GM20431 (cell line): ENCODE measurements around the gene C1QTNF6.
"Not testable (repeated sequence)": the region's sequence is repeated elsewhere in the genome, so short reads cannot be mapped to it uniquely, and the experiment has no call there.

Experiments used
- in situ Hi-C: fragments of 300-500 bp; cut with MseI, MboI; formaldehyde crosslinking; loops from one replicate; pipeline ENCODE4 v1.15.0; 2020; ENCODE audit warnings: low sequenced_read_pairs; ENCODE audit not compliant: unreplicated experiment

Gene C1QTNF6

DNA sequence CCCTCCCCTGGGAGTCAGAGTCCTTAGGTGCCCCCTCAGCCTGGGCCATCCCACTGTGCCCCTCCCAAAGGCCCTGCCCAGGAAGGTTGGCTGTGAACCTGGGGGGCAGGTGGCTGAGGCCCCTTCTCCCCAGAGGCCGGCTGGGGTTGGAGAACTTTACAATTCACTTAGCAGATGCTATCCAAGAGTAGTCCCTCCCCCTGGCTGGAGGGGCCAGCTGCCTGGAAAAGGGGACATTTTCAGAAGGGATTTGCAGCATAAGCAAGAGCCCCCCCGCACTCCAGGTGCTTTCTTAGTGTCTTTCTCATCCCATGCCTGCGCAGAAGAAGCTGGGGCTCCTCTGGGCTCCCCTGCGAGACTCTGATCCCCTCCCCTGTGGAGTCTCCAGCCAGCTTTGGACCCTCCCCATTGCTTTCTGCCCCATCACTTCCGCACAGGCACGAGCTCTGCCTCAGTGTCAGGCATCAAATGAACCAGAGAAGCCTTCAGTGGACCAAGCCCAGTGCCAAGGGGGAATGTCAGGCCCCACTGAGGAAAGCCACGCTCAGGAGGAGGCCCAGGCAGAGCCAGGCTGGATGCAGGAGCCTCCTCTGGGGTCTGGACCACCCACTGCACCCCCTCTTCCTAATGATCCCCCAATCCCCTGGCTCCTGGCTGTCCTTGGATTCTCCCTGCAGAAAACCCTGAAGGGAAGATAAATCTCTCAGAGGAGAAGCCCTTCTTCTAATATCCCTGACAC lies 20.5 kb upstream of the C1QTNF6 start:
- in situ Hi-C loops = no loop called here

DNA sequence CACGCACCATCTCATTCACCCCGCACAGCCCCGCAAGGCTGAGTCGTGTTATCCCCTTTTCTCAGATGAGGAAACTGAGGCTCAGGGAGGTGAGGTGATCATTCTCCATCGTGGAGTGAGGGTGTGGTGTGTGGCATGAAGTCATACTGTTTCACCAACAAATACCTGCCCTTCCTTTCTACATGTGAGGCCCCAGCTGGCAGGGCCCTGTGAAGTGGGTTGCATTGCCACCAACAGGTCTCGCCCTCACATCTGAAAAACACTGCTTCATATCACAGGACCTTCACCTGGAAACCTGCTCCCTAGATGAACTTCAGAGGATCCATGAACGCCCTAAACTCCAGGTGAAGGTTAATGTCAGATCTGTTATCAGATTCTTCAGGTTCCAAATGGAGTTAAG lies 19.9 kb upstream of the C1QTNF6 start:
- in situ Hi-C loops = no loop called here

DNA sequence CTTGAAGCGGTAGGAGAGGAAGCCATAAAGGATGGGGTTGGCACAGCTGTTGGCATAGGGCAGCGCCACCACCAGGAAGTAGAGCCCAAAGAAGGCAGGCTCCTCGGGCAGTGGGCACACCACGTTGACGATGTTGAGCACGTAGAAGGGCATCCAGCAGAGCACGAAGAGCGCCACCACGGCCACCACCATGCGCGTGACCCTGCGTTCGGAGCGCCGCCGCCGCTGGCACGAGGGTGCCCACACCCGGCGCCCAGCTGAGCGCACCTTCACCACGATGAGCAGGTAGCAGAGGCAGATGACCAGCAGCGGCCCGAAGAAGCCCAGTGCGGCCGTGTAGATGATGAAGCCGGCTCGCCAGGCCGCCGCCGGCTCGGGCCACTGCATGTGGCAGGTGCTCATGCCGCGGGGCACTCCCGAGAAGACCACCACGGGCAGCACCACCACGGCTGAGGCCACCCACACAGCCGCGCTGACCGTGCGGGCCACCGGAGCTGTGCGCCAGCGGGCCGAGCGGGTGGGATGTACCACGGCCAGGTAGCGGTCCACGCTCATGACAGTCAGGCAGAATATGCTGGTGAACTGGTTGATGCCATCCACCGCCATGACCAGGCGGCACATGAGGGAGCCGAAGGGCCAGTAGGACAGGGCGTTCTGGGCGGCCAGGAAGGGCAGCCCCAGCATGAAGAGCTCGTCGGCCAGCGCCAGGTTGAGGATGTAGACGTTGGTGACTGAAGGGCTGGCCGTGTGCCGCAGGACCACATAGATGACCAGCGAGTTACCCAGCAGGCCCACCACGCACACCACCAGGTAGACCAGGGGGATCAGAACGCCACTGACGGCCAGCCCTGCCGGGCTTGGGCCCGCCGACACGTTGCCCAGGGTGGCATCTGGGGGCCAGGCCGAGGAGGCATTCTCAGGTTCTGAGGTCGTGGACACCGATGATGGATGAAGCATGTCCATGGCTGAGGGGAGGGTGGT lies 19.1 kb upstream of the C1QTNF6 start:
- in situ Hi-C loops = no loop called here

DNA sequence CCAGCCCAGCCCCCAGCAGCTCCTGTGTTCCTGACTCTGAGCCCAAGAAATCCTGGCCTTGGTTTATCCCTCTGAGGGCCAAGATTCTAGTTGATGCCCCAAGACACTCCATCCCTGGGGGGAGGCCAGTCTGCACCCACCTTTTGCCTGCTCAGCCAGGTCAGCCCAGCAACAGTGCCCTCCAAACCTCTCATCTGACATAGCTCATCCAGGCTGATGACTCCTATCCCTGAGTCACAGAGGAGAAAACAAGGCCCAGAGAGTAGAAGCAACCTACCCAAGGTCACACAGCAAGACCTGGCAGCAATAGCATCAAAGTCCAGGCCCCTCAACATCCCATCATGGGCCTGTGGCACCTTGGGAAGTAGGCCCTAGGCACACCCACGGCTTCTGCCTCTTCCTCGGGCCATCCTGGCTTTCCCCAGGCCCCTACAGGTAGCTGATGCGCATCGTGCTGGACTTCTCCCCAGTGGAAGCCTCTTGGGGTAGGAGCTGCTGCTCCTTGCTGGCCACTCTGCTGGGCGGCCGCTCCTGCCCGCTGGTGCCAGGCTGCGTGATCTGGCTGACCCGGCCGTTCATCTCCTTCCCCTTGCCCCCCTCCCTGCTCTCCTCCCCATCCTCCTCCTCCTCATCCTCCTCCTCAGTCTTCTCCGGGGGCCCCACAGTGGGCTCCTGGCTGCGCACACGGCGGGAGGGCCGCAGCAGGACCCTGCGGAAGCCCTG lies 18.2 kb upstream of the C1QTNF6 start:
- in situ Hi-C loops = no loop called here

DNA sequence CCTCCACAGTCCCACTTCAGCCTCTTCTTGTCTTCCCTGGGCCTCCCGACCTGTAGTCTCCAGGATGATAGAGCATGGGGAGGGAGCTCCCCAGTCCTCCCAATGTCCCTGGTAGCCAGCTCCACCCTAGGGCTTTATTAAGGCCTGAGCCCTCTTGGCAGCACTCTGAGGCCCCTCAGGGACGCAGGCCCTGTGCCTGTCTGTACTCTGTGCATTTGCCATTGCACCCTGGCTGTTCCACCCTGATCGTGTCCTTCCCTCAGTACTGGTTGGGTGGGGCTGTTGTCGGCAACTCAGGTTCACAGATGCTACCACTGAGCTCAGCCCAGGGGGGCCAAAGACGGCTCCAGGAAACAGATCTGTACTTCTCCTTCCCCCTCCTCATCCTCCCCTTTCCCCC lies 17.0 kb upstream of the C1QTNF6 start:
- in situ Hi-C loops = no loop called here

DNA sequence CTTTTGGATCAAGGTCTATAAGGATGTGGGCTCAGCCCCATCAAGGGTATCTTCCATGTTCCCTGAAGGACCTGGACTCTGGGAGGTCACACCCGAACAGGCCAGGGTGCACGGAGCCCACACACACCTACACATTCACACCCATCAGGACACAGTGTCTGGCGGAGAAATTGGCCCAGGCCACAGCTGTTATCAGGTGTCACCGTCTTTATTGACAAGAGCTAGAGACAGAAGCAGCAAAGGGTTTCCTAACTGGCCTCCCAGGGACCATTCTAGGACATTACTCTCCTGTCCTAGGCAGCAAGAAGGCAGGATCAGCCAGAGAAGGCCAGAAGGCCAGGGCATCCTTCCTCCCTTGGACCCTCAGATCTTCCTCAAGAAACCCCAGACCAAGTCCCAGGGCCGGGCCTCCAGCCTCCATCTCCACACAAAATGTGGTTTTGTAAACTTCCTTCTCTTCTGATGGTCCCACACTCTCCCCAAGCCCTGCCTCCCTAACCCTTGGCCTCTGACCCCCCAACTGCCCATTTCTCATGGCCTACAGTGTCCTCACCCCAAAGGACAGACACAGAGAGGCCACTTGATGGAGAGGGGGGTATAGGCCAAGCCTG lies 16.1 kb upstream of the C1QTNF6 start:
- in situ Hi-C loops = no loop called here

DNA sequence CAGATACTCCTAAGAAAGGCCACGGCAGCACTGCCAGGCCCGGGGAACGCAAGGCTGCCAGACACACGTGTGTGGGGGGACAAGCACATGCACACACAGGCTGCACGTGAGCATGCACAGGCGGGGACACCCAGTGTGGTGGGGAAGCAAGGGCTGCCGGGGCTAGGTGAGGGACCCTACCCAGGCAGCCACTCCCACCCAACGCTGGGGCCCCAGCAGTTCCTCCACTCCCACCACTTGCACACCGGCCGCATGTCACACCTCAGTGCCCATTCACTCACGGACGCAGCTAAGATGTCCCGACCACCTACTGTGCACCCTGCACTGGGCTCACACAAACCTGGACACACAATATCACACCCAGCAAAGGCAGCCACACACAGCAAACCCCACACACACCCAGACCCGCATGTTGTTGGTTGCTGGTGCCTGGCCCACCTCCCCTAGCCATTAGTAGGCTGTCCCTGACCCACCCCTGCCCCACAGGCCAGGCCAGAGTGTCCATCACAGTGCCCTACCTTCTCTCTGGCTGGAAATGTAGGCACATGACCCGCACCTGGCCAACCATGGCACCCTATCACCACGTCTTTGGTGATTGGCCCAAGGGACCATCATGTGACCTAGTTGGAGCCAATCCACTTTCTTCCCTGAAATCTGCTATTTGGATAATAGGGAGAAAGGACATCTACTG lies 15.5 kb upstream of the C1QTNF6 start:
- in situ Hi-C loops = no loop called here

DNA sequence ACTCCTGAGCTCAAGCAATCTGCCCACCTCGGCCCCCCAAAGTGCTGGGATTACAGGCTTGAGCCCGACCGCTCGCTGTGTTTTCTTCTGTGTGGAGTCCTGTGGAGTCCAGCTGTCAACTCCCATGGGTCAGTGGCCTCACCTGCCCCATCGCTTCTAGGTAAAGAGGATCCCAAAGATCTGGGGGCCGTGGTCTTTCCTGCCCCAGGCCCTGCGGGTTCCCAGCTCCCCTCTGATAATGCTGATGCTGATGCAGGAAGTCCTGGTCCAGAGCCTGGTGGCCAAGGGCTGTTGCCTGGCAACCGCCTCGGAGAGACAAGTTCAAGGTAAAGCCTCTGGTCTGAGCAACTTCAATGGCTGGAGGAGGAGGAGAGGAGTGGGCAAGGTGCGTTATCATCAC lies 14.7 kb upstream of the C1QTNF6 start:
- in situ Hi-C loops = no loop called here

DNA sequence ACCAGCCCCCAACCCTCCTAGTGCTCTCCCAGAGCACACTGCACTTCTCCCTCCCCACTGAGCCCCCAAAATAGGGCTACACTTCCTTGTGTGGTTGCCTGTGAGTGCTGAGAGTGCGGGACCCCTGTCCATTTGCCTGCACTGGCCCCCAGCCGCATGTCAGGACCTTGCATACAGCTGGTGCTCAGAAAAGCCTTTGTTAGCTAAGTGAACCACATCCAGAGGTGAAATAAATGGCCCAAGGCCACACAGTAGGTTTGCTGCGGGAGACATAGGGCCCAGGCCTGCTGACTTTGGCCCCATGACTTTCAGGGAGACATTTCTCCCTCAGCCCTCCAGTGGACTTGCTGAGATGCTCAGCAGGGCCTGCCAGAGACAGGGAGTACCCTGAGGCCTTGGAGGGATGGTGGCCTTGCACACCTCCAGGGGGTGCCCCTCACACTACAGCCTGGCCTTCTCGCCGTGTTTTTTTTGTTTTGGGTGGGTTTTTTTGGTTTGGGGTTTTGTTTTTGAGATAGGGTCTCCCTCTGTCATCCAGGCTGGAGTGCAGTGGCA lies 14.0 kb upstream of the C1QTNF6 start:
- in situ Hi-C loops = no loop called here

DNA sequence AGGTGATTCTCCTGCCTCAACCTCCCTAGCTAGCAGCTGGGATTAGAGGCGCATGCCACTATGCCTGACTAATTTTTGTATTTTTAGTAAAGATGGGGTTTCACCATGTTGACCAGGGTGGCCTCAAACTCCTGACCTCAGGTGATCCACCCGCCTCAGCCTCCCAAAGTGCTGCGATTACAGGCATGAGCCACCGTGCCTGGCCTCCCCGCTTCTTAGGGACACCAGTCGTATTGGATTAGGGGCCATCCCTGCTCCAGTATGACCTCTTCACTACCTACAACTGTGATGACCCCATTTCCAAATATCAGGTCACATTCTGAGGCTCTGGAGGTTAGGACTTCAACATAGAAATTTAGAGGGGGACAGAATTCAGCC lies 13.4 kb upstream of the C1QTNF6 start:
- in situ Hi-C loops = not testable (repeated sequence)

DNA sequence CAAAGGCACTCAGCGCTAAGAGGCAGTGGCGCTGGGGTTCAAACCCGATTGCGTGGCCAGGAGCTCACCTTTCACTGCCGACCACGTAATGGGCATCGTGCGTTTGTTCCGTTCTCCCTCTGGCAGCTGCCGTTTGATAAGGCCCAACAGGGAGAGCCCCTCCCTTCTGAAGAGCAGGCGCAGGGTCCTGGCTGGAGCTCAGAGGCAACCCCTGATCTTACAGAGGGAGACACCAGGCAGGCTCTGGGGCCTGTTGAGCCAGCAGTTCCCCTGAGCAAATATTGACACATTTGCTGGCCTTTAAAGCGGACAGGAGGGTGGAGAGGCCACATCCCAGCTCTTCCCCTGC lies 11.7 kb upstream of the C1QTNF6 start:
- in situ Hi-C loops = no loop called here

DNA sequence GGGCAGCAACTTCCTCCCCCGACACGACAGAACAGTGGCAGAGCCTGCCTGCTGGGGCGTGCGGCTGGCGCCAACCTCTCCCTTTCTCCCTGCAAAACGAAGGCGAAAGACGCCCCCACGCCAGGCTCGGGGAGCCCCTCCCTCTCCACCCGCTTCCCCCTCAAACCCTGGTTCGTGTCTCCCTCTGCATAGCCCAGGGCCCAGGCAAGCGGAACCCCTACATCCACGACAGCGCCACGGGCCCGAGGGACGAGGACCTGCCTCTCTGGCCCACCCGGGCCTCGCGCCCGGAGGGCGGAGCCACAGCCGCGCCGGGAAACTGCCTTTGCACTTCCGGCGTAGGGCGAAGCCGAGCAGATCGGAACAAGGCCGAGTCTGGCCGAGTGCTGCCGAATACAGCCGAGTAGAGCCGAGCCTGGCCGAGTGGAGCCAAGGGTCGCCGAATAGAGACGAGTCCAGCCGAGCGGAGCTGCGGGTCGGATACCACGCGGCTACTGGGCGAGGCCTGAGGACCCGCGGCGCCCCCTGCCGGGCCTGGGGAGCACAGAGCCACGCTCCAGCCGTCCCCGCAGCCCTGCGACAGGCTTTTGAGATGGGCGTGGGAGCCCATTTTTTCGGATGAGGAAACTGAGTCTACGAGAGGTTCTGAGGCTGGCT lies 11.2 kb upstream of the C1QTNF6 start:
- in situ Hi-C loops = no loop called here

DNA sequence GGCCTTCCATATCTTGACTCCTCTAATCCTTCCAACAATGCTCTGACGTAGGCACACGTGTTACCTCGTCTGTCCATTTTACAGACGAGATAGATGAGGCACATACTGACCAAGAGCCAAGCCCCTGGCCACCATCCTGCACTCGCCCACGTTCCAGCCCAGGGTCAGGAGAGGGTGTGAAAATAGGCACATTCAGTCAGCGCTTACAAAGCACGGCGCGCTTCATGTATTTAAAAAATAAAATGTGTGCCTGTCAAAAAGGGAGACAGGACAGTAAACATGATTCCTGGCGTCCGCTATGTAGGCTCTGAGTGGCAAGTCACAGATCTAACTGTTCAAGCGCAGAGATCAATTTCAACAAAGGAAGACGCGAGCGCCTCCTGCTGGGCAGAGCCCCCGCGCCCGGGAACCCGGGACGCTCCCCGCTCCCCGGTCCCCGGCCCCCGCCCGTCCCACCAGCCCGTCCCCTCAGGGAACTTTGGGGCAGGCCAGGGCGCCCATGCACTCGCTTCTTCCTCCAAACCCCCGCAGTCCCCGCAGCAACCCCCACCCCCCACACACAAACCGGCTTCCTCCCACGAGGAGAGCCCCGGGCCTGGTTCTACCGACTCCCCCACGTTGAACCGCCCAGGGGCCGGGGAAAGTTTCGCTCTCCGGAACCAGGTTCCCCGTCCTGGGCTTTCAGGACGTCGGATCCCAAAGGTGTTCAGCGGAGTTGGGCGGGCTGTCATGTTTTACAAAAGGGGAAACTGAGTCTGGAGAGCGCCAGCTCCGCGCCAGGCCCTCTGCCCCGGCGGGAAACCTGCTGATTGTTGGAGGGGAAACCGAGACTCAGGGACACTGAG lies 10.4 kb upstream of the C1QTNF6 start:
- in situ Hi-C loops = no loop called here

DNA sequence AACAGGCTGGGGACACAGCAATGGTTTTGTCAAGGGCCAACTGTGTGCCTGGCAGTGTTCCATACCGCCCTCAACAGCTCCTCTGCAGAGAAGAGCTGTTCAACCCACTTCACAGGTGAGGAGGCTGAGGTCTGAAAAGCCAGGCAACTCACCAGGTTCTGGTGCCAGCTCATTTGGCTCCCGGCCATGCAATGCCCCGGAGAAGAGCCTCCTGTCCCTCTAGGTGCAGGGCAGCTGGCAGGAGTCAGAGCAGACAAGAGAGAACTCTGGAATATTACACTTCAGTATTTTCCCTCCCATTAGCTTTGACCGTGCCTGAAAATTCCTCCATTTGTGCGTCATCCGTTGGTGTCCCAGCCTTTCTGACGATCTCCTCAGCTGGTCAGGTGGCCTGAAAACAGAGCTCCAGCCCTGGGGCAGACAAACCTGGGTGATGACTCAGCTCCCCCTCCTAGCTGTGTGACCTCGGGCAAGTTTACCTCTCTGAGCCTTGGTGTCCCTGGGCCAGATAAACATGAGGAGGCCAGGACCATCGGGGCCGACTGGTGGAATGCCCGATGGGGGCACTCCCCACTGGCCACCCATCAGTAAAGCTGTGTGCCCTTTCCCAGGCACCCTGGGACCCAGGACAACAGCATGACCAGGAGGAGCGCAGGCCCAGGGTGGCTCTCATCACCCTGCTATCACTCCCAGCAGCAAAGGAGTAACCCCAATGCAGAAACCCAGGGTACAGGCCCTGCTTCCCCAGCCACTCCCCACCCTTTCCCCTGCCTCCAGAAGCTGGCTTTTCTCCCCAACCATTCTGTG lies 9.6 kb upstream of the C1QTNF6 start:
- in situ Hi-C loops = no loop called here

DNA sequence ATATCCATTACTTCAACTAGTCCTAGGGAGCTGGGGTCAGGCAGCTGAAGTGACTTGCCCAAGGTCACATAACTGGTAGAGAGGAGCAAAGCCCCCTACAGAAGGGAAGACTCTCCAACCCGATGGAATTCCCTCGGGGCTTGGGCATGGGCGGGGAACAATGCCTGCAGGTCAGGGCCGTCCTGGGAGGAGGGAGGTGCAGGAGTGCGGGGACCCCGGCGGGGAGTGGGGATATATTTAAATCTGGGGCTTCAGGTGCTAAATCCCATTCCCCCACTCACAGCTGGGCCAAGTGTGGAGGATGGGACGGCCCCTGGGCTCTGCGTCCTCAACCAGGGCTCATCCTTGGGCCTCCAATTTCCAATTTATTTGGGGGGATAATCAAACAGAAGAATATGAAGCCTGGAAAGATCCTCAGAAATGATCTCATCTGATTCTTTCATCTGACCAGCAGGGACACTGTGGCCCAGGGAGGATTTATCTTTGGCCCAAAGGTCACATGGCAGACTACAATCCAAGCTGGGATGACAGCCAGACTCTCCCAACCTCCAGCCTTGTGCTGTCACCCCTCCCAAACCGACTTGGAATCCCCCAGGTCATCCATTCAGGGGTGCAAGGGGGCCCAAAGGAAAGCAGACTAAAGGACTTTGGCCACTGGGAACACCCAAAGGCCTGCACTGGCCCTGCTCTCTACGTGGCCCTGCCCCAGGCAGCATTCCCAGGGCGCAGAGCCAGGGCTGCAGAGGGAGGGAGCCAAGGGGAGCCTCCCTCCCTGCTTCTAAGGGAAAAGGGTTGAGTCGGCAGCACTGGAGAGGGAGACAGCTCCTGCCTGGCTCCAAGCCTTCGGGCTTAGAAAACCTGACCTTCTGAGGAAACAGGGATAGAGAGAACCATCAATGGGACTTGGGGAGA lies 8.7 kb upstream of the C1QTNF6 start:
- in situ Hi-C loops = no loop called here

DNA sequence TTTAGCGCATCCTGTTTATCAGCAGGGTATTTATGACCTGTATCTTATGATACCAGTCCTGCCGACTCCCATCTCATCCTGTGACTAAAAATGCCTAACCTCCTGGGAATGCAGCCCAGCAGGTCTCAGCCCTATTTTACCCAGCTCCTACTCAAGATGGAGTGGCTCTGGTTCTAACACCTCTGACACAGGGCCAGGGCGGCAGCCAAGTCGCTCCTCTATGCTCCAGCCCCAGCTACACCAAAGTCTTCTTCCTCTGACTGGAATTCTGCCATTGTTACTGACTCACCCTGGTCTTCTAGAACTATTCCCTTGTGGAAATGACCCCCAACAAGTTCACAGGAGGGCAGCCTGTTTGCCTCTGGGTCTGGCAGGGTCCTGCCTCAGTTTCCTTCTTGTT lies 7.9 kb upstream of the C1QTNF6 start:
- in situ Hi-C loops = no loop called here
